NCI-H2029 treated with DMSO at 0.1 percent for 48 hours (cell line): Measurements from ENCODE around the gene HLA-A.
"Not testable (repeated sequence)": the region's sequence is repeated elsewhere in the genome, so short reads cannot be mapped to it uniquely, and the experiment has no call there.

Source experiments
- DNase-seq: peaks from one replicate; lab custom pipeline; 2025; lab: John Stamatoyannopoulos, UW

HLA-A gene

DNA sequence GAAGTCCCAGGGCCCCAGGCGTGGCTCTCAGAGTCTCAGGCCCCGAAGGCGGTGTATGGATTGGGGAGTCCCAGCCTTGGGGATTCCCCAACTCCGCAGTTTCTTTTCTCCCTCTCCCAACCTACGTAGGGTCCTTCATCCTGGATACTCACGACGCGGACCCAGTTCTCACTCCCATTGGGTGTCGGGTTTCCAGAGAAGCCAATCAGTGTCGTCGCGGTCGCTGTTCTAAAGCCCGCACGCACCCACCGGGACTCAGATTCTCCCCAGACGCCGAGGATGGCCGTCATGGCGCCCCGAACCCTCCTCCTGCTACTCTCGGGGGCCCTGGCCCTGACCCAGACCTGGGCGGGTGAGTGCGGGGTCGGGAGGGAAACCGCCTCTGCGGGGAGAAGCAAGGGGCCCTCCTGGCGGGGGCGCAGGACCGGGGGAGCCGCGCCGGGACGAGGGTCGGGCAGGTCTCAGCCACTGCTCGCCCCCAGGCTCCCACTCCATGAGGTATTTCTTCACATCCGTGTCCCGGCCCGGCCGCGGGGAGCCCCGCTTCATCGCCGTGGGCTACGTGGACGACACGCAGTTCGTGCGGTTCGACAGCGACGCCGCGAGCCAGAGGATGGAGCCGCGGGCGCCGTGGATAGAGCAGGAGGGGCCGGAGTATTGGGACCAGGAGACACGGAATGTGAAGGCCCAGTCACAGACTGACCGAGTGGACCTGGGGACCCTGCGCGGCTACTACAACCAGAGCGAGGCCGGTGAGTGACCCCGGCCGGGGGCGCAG lies at the start of gene HLA-A:
Gene HLA-A, plus strand, starts transcription at position 258 of the 778 bp plus-strand sequence. Its CDS starts 22 bp downstream, at position 280.
- peak; percentile 25 for DNase-seq

DNA sequence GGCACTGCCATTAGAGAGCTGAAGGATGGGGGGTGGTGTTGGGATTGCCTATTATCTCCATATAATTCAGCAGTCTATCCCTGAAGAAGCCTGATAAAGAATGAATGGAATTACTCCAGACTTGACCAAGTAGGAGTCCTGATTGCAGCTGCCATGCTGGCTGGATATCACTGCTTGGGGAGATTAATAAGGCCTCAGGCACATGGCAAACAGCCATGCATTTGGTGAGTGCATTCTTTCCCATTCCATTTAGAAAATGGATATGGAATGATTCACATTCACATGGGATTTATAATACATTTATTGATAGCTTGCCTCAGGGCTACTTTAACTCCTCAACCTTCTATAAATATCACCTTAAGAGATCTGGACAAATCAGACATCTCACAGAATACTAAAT lies 49.6 kb upstream of the HLA-A start:
- no peak for DNase-seq

DNA sequence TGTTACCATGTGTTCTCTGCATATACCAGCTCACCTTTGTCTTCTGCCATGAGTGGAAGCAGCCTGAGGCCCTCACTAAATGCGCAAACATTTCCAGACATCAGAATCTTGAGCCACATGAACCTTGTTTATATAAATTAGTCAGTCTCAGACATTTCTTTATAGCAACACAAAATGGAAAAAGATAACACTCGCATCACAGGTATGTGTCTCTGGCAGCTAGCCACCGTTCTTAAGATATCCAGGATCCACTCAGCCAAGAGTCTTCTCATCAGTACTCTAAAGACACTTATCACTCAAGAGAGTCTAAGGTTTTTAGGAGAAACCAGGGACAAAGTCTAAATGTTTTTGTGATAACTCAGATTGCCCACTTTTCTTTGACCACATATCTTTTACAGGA lies 43.1 kb upstream of the HLA-A start:
- DNase-seq, result no peak

DNA sequence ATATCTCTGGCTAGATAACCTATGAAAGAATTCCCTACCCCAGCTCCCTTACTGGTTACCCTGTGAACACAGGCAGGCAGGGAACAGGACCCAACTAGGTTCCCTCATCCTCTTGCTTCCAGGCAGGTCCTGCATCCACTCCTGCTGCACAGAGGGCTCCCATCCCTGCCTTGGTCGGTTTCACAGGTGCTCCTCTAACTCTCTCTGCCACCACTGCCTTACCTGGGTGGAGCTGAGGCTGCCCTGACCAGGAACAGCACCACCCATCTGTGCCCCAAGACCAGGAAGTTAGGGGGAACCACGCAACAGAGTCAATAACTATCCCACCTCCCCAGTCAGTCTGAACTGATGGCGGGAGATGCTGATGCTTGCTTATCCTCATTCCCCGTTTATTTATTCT lies 37.0 kb upstream of the HLA-A start:
- no peak for DNase-seq

DNA sequence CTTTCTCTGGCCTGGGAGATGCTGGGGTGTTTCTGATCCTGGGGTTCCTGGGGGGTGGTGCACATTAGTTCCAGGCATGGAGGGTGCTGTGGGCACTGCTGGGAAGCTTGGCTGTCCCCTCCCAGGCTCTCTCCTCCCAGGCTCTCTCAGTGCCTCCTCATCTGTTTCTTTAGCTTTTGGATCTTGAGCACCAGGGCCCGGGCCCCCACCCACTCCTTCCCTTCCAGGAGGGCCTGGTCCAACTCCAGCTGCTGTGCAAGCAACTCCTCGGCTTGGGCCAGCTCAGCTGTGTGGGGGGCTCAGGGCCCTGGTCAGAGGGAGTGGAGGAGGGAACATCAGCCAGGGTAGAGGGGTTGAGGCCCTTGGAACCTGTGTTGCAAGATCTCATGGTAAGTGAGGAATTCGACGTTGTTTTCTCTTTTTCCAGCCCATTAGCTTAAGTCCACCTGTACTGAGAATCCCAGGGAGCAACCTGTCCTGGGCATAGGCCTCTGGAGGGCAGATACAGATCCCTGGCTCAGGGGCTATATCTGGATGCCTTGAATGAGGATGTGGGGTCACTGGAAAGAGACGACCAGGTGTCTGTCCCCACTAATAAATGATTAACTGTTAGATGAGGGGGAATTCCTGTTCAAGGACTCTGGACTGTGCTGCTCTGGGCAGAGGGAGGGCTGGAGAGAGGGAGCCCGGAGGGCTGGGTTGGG lies 34.5 kb upstream of the HLA-A start:
- DNase-seq, result no peak

DNA sequence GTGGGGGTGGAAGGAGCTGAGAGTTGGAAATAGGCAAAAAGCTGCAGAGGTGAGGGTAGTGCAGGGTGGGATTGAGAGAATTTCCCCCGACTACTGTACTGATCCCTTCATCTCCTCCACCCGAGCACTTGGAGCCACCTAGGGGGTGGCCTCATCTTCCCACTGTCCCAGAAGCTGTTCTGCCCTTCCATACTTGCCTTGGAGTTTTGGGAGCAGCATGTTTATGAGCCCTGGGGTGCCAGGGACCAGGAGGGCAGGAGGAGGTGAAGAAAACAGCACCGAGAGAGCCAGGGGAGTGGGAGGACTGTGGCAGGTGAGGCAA lies 34.0 kb upstream of the HLA-A start:
- DNase-seq, result no peak

DNA sequence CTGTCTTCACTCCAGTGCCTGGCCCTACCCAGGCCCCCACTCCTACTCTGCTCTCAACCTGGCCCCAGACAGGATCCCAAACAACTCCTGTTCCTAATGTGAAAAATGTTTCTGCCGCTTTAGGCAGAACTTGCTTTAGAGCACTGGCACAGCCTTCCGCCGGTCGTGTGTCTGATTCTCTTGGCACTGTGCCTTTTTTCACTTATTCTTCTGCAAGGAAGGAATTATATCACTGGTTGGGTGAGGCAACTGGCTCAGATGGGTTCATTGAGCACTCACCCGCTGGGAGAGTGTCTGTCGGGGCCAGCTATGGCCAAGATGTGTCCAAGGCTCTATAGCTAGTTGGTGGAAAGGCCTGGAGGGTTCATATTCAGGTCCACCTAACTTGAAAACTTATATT lies 33.6 kb upstream of the HLA-A start:
- no peak for DNase-seq

DNA sequence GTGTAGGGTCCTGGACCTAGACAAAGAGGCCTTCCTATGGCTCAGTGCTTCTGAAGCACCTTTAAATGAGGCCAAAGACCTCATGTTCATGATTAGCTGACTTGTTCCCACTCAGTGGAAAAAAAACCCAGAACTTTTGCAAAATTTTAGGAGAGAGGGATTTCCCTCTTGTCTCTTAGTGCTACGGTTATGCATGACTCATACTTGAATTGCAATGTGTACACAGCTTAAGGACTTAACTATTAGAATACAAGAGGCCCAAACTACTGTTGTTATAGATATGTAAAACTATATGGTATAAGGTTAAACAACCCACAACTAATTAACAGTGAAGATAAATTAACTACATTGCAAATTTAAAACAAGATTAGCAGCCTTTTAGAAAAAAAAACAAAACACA lies 32.3 kb upstream of the HLA-A start:
- no peak for DNase-seq

DNA sequence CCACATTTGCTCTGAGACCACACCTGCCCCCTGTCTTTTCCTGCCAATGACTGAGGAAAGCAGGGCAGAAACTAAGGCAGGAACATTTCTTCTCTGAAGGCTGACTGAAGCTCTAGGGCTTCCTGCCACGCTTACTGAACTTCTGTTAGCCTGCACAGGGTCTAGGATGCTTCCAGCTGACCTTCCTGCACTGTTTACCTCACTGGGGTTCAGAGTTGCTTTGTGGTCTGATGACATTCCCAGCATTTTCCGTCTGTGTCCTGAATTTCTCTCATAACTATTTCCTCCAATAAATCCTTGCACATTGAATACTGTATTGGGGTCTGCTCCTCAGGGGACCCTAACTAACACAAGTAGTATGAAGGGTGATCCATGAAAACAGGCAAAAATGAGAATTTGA lies 29.5 kb upstream of the HLA-A start:
- no peak for DNase-seq

DNA sequence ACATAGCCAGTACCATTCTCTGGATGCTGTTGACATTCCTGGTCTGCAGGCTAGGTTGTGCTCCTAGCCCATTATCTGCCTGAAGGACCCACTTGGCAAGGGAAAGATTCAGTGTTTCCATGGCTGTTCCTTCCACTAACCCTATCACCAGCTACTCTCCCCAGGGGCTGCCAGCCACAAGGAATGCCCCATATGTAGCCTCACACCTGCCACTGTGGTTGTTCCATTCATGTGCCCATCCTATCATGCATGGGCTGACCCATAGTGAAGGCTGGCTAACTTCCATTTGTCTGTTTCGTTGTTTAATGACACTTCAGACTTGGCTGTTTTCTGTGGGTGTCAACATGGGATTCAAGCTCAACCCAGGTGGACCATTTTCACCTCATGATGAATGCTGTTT lies 25.6 kb upstream of the HLA-A start:
- peak; percentile 69 for DNase-seq

DNA sequence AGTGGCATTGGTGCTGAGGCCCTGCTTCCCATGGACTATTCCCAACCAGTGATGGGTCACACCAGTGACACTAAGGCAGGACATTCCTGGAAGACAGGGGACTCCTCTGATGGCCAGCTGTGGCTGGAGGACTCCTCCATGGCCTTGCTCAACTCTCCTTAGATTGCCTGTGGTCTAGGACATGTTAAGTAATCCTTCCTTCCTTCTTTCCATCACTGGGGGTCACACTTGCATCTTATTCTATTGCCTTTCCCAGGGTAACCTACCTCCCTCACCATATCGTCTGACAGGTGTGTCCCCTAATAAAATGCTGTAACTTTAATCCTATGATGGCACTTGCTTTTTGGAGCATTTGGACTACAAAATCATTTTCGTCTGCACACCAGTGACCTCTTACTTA lies 24.5 kb upstream of the HLA-A start:
- no peak for DNase-seq

DNA sequence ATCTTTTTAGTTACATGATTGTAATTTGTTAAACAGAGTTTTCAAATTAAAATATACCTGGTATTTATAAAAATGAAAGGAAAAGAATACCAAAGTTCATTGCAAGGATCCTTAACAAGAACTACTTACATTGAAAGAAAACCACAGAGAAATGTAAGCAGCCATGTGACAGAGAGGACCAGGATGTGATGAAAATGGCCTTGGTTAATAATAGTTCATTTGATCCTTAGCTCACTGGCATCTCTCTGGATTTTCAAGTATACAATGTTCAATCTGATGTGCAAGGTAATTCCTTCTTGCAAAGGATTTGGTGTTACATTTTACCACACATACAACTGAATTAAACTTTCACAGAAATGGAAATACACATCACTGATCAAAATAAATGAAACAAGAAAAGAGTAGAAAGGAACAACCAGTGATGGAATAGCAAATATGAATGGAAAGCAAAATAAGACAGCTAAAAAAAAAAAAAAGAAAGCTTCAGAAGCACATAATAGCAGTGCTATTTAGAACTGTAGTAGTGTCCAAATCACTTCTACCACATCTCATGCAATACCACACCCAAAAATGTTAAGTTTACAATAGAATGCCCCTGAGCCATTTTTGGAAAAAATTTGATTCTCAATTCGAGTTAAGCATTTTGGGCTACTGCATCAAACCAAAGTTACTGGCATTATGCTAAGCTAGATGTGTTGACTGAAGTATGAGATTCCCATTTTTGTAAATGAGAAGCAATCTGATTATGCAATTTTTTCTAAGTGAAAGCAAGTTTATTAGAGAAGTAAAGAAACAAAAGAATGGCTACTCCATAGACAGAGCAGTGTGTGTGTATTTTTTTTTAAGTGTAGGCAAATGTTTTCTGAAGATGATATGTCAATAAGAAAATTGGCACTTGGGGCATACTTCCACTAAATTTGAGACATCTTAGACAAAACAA lies 22.6 kb upstream of the HLA-A start:
- DNase-seq, result no peak

DNA sequence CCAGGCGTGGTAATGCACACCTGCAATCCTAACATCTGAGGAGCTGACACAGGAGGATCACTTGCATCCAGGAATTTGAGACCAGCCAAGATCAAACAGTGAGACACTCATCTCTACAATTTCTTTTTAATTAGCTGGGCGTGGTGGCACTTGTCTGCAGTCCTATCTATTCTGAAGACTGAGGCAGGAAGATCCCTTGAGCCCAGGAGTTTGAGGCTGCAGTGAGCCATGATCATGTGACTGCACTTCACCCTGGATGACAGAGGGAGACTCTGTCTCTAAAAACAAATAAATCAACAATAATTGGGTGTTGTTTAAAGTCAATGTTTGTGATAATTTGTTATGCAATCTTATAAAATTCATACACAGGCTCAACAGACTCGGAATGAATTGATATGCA lies 18.0 kb upstream of the HLA-A start:
- DNase-seq, result no peak

DNA sequence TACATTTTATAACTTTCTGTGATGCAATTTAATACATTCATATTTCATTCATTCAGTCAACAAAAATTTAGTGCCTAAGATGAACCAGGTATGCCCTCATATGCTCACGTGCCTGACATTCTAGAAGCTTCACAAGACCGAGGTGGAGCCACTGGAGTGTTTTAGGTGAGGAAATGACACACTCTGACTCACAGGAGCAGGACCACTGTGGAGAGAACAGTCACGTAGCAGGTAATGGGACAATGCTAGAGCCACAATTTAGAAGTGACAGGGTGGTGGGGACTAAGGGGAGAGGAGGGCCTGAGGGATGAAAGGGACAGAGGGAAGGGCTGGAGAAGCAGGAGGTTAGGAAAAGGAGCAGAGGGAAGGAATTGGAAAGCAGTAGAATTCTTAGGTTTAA lies 17.6 kb upstream of the HLA-A start:
- DNase-seq, result no peak

DNA sequence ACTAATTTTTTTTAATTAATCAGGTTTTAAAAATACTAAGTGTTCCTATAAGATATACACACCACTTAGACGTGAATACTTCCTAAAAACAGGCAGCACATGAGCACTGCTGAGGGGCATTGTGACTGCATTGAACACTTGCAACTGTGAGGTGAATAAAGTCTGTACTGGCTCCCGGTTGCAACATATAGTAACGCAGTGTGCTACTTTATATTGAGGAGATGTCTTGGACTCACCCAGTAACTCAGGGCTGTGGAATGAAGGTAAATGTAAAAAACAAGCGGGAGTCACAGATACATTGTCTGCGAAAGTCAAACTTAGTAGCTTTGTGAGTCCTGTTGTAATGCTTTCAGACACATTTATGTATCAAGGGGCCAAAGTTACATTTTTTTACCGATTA lies 17.0 kb upstream of the HLA-A start:
- no peak for DNase-seq

DNA sequence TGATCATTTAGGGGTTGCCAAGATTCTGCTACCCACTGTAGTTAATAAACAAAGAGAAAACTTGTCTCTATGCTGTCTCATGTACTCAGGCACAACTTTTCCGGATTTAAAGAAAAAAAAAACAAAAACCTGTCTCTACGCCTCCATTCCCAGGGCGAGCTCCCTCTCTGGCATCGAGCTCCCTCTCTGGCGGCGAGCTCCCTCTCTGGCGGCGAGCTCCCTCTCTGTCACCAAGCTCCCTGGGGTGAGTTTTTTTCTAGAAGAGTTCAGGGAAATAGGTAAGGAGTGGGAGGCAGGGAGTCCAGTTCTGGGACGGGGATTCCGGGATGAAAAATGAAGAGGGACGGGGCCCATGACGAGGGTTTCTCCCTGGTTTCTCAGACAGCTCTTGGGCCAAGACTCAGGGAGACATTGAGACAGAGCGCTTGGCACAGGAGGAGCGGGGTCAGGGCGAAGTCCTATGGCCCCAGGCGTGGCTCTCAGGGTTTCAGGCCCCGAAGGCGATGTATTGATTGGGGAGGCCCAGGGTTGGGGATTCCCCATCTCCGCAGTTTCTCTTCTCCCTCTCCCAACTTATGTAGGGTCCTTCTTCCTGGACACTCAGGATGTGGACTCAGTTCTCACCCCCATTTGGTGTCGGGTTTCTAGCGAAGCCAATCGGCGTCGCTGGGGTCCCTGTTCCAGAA lies 16.5 kb upstream of the HLA-A start:
- no peak for DNase-seq

DNA sequence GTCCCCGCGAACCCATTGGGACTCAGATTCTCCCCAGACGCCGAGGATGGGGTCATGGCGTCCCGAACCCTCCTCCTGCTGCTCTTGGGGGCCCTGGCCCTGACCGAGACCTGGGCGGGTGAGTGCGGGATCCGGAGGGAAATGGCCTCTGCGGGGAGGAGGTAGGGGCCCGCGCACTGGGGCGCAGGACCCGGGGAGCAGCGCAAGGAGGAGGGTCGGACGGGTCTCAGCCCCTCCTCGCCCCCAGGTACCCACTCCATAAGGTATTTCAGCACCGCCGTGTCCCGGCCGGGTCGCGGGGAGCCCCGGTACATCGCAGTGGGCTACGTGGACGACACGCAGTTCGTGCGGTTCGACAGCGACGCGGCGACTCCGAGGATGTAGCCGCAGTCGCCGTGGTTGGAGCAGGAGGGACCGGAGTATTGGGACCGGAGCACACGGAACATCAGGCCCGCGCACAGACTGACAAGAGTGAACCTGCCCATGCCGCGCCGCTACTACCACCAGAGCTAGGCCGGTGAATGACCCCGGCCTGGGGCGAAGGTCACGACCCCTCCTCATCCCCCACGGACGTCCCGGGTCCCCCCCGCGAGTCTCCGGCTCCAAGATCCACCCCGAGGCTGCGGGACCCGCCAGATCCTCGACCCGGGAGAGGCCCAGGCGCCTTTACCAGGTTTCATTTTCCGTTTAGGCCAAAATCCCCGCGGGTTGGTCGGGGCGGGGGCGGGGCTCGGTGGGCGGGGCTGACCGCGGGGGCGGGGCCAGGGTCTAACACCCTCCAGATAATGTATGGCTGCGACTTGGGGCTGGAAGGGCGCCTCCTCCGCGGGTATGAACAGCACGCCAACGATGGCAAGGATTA lies 15.7 kb upstream of the HLA-A start:
- no peak for DNase-seq

DNA sequence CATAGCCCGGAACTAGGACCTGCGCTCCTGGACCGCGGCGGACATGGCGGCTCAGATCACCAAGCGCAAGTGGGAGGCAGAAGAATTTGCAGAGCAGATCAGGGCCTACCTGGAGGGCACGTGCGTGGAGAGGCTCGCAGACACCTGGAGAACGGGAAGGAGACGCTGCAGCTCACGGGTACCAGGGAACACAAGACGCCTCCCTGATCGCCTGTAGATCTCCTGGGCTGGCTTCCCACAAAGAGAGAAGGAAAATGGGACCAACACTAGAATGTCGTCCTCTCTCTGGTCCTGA lies 15.1 kb upstream of the HLA-A start:
- DNase-seq, result peak; percentile 37

DNA sequence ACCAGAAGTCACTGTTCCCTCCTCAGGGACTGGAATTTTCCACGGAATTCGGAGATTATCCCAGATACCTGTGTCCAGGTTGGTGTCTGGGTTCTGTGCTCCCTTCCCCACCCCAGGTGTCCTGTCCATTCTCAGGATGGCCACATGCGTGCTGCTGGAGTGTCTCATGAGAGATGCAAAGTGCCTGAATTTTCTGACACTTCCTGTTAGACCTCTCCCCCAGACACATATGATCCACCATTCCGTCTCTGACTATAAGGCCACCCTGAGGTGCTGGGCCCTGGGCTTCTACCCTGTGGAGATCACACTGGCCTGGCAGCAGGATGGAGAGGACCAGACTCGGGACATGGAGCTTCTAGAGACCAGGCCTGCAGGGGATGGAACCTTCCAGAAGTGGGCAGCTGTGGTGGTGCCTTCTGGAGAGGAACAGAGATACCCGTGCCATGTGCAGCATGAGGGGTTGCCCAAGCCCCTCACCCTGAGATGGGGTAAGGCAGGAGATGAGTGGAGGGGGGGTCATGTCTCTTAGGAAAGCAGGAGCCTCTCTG lies 14.4 kb upstream of the HLA-A start:
- DNase-seq, result no peak

DNA sequence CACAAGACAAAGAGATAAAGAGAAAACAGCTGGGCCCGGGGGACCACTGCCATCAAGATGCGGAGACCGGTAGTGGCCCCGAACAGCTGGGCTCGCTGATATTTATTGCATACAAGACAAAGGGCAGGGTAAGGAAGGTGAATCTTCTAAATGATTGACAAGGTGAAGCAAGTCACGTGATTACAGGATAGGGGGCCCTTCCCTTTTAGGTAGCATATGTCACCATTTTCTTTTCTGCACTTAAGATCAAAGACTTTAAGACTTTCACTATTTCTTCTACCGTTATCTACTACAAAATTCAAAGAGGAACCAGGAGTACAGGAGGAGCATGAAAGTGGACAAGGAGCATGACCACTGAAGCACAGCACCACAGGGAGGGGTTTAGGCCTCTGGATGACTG lies 12.3 kb upstream of the HLA-A start:
- not testable (repeated sequence) for DNase-seq

DNA sequence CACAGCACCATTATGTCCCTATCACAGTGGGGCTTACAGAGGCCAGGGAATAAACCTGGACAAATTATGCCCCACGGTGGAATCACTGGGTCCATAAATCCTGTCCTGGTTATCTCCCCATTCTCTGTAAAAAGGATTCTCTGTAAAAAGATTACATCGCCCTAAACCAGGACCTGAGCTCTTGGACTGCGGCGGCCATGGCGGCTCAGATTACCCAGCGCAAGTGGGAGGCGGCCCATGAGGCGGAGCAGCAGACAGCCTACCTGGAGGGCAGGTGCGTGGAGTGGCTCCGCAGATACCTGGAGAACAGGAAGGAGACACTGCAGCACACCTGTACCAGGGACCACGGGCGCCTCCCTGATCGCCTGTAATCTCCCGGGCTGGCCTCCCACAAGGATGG lies 8.4 kb upstream of the HLA-A start:
- DNase-seq, result no peak
